Mammary epithelial cell (primary cell): ENCODE results near the gene PUS1.

Experiments
- EZH2 ChIP-seq: IDR thresholded peaks from 2 replicates; pipeline ENCODE4 v1.6.1; 2012; ENCODE audit warnings: low read length, inconsistent platforms, borderline replicate concordance
- TF ChIP-seq, protein P1 (sequence below), 2 donors: IDR thresholded peaks in 1 of 2; conservative IDR thresholded peaks in 1 of 2; 2 replicates each; pipeline ENCODE4 v1.5.1; 2011 to 2012; ENCODE audit warnings: inconsistent platforms in 2 of 2, low read length in 2 of 2, mild to moderate bottlenecking in 2 of 2, control low read depth in 1 of 2, low read depth in 1 of 2; ENCODE audit not compliant: insufficient read depth in 1 of 2; ENCODE audit errors: extremely low read depth in 1 of 2

DNA sequence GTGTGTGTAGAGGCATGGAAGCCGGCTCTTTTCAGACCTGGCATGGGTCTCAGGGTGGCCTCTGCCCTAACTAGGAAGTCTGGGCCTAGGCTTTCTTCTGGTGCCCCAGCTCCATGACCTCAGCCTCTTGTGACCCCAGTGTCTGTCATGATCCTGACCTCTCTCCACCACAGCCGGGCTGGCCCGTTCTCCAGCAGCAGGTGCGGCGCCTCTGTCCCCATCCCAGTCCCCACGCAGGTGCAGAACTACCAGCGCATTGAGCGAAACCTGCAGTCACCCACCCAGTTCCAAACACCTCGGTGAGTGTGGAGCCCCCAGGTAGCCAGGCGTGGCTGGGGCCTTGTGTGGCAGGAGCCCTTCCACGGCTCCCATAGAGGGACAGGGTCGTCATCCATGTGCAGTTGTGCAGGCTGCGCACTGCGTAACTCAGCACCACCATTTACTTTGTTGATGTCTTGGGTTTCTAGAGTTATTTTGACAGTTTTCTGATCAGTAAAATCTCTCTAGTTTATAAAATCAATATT lies 14.8 kb upstream of the PUS1 start:
- TF ChIP-seq, protein P1, sequence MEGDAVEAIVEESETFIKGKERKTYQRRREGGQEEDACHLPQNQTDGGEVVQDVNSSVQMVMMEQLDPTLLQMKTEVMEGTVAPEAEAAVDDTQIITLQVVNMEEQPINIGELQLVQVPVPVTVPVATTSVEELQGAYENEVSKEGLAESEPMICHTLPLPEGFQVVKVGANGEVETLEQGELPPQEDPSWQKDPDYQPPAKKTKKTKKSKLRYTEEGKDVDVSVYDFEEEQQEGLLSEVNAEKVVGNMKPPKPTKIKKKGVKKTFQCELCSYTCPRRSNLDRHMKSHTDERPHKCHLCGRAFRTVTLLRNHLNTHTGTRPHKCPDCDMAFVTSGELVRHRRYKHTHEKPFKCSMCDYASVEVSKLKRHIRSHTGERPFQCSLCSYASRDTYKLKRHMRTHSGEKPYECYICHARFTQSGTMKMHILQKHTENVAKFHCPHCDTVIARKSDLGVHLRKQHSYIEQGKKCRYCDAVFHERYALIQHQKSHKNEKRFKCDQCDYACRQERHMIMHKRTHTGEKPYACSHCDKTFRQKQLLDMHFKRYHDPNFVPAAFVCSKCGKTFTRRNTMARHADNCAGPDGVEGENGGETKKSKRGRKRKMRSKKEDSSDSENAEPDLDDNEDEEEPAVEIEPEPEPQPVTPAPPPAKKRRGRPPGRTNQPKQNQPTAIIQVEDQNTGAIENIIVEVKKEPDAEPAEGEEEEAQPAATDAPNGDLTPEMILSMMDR (conservative IDR thresholded peaks at IDR 0.05 in 1 of 2, IDR thresholded peaks at IDR 0.05 in 1 of 2; ENCODE audit: extremely low read depth in 1 of 2, insufficient read depth in 1 of 2, low read depth in 1 of 2, low read length in 2 of 2) = no peak
- TF ChIP-seq EZH2 = no peak
